ENCODE measurements around the gene DCLRE1A. TPM values are rescaled to one million over a fixed set of nuclear protein-coding genes. Genes with fewer than 3 reads are reported as not detected.

DCLRE1A gene
- total and polyA plus RNA-seq, 9 of the 15 experiments (the other 6 are each of a cell fraction or from before 2014, with no cell fraction given), result 8.5 to 25.5 (median 15.5) TPM

DNA sequence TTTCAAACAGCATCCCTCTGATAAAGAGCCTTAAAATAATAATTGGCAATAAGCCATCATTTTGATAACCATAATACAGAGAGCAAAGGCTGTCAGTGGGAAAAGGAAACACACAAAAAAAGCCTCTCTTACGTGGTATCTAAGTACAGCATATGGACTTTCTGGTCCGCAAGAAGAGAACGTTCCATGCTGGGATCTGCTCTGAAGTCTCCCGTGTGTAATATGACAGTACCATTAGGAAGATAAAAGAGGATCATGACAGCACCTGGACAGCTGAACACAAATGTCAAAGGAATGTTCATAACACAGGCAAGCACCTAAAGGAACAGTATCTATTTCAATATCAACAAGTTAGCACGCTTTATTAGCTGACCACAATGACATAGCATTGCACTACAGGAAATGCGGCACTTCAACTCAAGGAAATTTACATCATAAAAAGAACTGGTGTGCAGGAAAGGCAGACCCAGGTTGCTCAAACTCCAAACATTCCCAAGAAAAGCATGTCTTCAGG, 9.9 kb downstream of the DCLRE1A start (continued):
- TF ChIP-seq, protein P1, sequence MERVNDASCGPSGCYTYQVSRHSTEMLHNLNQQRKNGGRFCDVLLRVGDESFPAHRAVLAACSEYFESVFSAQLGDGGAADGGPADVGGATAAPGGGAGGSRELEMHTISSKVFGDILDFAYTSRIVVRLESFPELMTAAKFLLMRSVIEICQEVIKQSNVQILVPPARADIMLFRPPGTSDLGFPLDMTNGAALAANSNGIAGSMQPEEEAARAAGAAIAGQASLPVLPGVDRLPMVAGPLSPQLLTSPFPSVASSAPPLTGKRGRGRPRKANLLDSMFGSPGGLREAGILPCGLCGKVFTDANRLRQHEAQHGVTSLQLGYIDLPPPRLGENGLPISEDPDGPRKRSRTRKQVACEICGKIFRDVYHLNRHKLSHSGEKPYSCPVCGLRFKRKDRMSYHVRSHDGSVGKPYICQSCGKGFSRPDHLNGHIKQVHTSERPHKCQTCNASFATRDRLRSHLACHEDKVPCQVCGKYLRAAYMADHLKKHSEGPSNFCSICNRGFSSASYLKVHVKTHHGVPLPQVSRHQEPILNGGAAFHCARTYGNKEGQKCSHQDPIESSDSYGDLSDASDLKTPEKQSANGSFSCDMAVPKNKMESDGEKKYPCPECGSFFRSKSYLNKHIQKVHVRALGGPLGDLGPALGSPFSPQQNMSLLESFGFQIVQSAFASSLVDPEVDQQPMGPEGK (CRISPR knock-in tag; IDR thresholded peaks at IDR 0.05; ENCODE audit: borderline replicate concordance), result no peak
- TF ChIP-seq KLF16 (IDR thresholded peaks at IDR 0.05), result no peak
- no peak for TF ChIP-seq CXXC5 (CRISPR knock-in tag; IDR thresholded peaks at IDR 0.05)
- TF ChIP-seq TEAD4 (IDR thresholded peaks at IDR 0.05; ENCODE audit: low read length), result peak; percentile 37; the same call in 1 of the 2 replicates
- TF ChIP-seq TEAD4 (CRISPR knock-in tag; IDR thresholded peaks at IDR 0.05; ENCODE audit: borderline replicate concordance), result no peak
- no peak for TF ChIP-seq TBL1XR1 (IDR thresholded peaks at IDR 0.05; ENCODE audit: low read length in 2 of 2)
- TF ChIP-seq U2AF2 (optimal IDR thresholded peaks at IDR 0.05; ENCODE audit: low read depth, low read length), result no peak
- peak; percentile 79 for TF ChIP-seq NFIC (IDR thresholded peaks at IDR 0.05)
- TF ChIP-seq, protein P2, sequence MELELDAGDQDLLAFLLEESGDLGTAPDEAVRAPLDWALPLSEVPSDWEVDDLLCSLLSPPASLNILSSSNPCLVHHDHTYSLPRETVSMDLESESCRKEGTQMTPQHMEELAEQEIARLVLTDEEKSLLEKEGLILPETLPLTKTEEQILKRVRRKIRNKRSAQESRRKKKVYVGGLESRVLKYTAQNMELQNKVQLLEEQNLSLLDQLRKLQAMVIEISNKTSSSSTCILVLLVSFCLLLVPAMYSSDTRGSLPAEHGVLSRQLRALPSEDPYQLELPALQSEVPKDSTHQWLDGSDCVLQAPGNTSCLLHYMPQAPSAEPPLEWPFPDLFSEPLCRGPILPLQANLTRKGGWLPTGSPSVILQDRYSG (tag; conservative IDR thresholded peaks at IDR 0.05; ENCODE audit: low read depth), result no peak
- no peak for TF ChIP-seq GTF2F1 (IDR thresholded peaks at IDR 0.05; ENCODE audit: low read depth, low read length)
- peak; percentile 21; the same call in 1 of the 2 replicates for TF ChIP-seq ARID1B (IDR thresholded peaks at IDR 0.05)
- TF ChIP-seq, protein P3, sequence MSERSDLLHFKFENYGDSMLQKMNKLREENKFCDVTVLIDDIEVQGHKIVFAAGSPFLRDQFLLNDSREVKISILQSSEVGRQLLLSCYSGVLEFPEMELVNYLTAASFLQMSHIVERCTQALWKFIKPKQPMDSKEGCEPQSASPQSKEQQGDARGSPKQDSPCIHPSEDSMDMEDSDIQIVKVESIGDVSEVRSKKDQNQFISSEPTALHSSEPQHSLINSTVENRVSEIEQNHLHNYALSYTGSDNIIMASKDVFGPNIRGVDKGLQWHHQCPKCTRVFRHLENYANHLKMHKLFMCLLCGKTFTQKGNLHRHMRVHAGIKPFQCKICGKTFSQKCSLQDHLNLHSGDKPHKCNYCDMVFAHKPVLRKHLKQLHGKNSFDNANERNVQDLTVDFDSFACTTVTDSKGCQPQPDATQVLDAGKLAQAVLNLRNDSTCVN (CRISPR knock-in tag; IDR thresholded peaks at IDR 0.05), result no peak
- no peak for TF ChIP-seq SAFB2 (IDR thresholded peaks at IDR 0.05; ENCODE audit: borderline replicate concordance, low read depth, low read length, severe bottlenecking)
- no peak for TF ChIP-seq MECOM (CRISPR knock-in tag; IDR thresholded peaks at IDR 0.05)
- TF ChIP-seq BRCA1 (IDR thresholded peaks at IDR 0.05), result no peak
- no peak for TF ChIP-seq BRCA1 (CRISPR knock-in tag; IDR thresholded peaks at IDR 0.05)
- TF ChIP-seq, protein P4, sequence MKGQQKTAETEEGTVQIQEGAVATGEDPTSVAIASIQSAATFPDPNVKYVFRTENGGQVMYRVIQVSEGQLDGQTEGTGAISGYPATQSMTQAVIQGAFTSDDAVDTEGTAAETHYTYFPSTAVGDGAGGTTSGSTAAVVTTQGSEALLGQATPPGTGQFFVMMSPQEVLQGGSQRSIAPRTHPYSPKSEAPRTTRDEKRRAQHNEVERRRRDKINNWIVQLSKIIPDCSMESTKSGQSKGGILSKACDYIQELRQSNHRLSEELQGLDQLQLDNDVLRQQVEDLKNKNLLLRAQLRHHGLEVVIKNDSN (CRISPR knock-in tag; IDR thresholded peaks at IDR 0.05), result no peak
- peak; percentile 30; the same call in 1 of the 2 replicates for TF ChIP-seq TAL1 (IDR thresholded peaks at IDR 0.05)
- TF ChIP-seq ZNF212 (CRISPR knock-in tag; IDR thresholded peaks at IDR 0.05), result no peak
- TF ChIP-seq ERF (CRISPR knock-in tag; IDR thresholded peaks at IDR 0.05), result no peak
